Activated CD8-positive, alpha-beta memory T cell treated with anti-CD3 and anti-CD28 coated beads, Interleukin-2, amount 10 ng/mL, durations not matched to agents 7 days and 5 days (primary cell): ENCODE results near the gene ASPM. TPM values are rescaled to one million over a fixed set of nuclear protein-coding genes. Genes with fewer than 3 reads are reported as not detected.
"Not testable (repeated sequence)": the region's sequence is repeated elsewhere in the genome, so short reads cannot be mapped to it uniquely, and the experiment has no call there.

Source experiments
- ATAC-seq: fragments of 150-1000 bp; cut with Tn5 transposase; one replicate; pipeline ENCODE4 v1.10.0; 2021; ENCODE audit warnings: moderate library complexity
- CTCF ChIA-PET: fragments of 350-600 bp; sonication (Branson Sonifier 250); formaldehyde crosslinking; loops from one replicate; lab custom pipeline; 2021; ENCODE audit warnings: antibody characterized with exemption; lab: Charles Lee
- DNase-seq: peaks from one replicate; pipeline ENCODE4 v3.0.0-alpha.2; 2020
- H3K27ac Mint-ChIP-seq: one replicate; pipeline ENCODE4 v1.8.0; 2021; ENCODE audit warnings: mild to moderate bottlenecking, mixed read lengths
- H3K27me3 Mint-ChIP-seq: one replicate; pipeline ENCODE4 v1.8.0; 2021; ENCODE audit warnings: mixed read lengths
- H3K36me3 Mint-ChIP-seq: one replicate; pipeline ENCODE4 v1.8.0; 2021; ENCODE audit warnings: mild to moderate bottlenecking, mixed read lengths
- H3K4me1 Mint-ChIP-seq: one replicate; pipeline ENCODE4 v1.8.0; 2021; ENCODE audit warnings: mixed read lengths
- H3K4me3 Mint-ChIP-seq: one replicate; pipeline ENCODE4 v1.8.0; 2021; ENCODE audit warnings: mild to moderate bottlenecking, moderate library complexity, mixed read lengths
- H3K9me3 Mint-ChIP-seq: one replicate; pipeline ENCODE4 v1.8.0; 2022; ENCODE audit warnings: low read depth, mixed read lengths
- total RNA-seq, 2 experiments: library from RNA; stranded (reverse); gene quantifications; one replicate each; pipeline ENCODE4 v1.2.3, GENCODE V29; 2021

The ASPM gene
- total RNA-seq, 2 experiments from 2014 or later: 73.8 to 91.3 TPM

DNA sequence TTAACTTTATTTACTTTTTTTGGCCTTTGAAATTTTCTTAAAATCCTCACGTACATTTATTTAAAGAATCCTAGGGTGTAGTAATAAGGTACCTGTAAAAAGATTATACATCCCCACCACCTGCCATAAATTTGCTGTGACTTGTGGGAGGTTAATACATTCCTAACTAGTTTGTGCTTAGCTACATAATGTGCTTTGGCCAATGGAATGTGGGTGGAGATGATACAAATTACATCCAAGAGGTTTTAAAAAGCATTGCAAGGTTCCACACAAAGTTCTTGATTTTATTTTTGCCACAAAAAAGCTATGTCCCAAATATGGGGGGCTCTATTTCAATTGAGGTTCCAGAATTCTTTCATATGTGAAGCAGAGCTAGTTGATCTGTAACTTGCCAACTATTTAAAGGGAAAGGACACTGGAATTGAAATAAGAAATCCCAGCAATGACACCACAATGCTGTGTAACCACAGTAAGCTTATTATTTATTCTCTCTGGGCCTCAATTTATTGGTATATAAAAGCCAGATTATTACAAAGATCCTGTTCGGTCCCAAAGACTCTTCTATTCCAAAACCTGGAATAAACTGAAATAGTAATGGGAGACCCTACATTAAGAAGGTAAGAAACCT is 15.7 kb downstream of the ASPM start:
- DNase-seq (no peak), ATAC-seq (no peak)
- Mint-ChIP-seq H3K27ac (no peak overlapping the region), H3K36me3 (peaks cover 59% of the 10 kb centered on the region), H3K4me3 (no peak overlapping the region), H3K9me3 (no peaks in the 10 kb centered on the region), H3K4me1 (peaks cover 3% of the 10 kb centered on the region), H3K27me3 (no peaks in the 10 kb centered on the region)
- CTCF ChIA-PET: interaction anchor here (1.5 kb wide), 1 partner anchor 12 kb away, joined by 6 read pairs; no protein-coding TSS in a partner anchor

DNA sequence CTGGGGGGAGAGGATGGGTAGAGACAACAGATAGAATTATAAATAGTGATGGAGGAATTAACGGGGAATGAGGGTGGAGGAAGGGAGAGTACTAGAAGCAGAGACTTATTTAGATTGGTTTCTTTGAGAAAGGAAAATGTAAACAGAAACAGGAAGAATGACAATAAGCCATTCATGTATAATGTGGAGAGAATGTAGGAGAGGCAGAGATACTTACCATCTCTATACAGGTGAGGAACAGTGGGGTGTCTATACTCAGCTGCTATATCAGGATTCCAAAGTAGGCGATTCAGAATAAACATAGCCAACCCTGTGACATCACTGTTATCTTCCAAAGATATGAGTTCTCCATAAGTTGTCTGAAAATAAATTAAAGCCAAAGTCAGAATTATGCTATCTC is 16.8 kb downstream of the ASPM start:
- no peak overlapping the region for H3K27ac Mint-ChIP-seq
- H3K27me3 Mint-ChIP-seq: no peaks in the 10 kb centered on the region
- H3K36me3 Mint-ChIP-seq: peaks cover 58% of the 10 kb centered on the region
- H3K9me3 Mint-ChIP-seq: no peaks in the 10 kb centered on the region
- DNase-seq (no peak), ATAC-seq (no peak)
- CTCF ChIA-PET: no interaction called here
- H3K4me1 Mint-ChIP-seq: peaks cover 3% of the 10 kb centered on the region
- H3K4me3 Mint-ChIP-seq: no peak overlapping the region

DNA sequence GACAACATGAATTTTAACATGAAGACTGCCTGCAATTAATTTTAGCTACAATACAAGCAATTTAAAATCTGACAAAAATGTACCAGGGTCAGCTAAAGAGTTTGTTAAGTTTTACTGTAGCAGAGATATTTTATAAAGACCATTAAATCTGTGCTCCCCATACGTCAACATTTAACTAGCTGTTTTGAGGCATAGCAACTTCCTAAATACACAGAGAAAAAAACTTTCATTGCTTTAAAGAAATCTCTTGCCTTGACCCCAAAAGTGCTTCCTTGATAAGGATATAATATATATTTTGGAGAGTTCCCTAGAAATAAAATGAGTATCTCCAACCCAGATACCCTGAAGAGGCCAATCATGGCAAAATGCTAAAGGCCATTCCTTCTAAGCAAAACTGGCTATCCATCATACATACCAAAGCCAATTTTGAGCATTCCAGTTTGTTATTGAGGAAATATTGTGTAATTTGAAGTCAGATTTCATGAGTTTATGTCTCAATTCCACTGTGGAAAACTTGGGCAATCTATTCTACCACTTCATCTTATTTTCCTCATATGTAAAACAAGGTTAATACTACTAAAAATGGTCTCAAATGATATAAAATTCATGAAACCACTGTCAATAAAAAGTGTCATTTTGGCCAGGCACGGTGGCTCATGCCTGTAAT is 19.1 kb downstream of the ASPM start:
- DNase-seq: no peak
- no peaks in the 10 kb centered on the region for H3K27me3 Mint-ChIP-seq
- no peak overlapping the region for H3K4me3 Mint-ChIP-seq
- H3K36me3 Mint-ChIP-seq: peaks cover 53% of the 10 kb centered on the region
- CTCF ChIA-PET: no interaction called here
- H3K4me1 Mint-ChIP-seq: peaks cover 3% of the 10 kb centered on the region
- ATAC-seq: no peak
- H3K27ac Mint-ChIP-seq: no peak overlapping the region
- no peaks in the 10 kb centered on the region for H3K9me3 Mint-ChIP-seq

- H3K4me1 Mint-ChIP-seq: peaks cover 3% of the 10 kb centered on the region
Observed at GRCh38 chr1:197126691-197127090, 19.8 kb downstream of the ASPM start.

DNA sequence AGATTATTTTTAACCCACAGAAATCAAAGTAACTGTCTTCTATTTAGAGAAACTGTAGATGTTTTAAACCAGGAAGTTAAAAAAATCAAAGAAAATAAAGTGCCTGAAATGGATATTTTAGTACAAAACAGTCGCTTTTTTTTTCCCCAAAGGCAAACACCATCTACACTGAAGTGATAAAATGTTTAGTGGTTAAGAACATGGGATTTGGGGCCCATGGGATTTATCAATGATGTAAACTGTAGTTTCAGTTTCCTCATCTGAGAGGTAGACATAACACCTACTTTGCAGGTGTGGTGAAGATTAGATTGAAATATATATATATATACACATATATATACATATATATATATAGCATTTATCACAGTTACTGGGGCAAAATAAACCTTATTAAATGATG is 22.1 kb downstream of the ASPM start:
- DNase-seq: no peak
- Mint-ChIP-seq H3K4me1 (no peaks in the 10 kb centered on the region), H3K4me3 (no peak overlapping the region), H3K36me3 (peaks cover 57% of the 10 kb centered on the region), H3K27me3 (no peaks in the 10 kb centered on the region), H3K9me3 (no peaks in the 10 kb centered on the region), H3K27ac (no peak overlapping the region)
- CTCF ChIA-PET: no interaction called here
- no peak for ATAC-seq

More at GRCh38 chr1:197126691-197127090, 19.8 kb downstream of the ASPM start:
- Mint-ChIP-seq H3K27ac (no peak overlapping the region), H3K4me3 (no peak overlapping the region), H3K9me3 (no peaks in the 10 kb centered on the region), H3K27me3 (no peaks in the 10 kb centered on the region), H3K36me3 (peaks cover 57% of the 10 kb centered on the region)
- ATAC-seq: no peak
- CTCF ChIA-PET: no interaction called here
- DNase-seq: no peak

GRCh38 chr1:197116156-197116555 is 30.3 kb downstream of the ASPM start:
- CTCF ChIA-PET: interaction anchor here (1.2 kb wide), 1 partner anchor 12 kb away, joined by 3 read pairs; no protein-coding TSS in a partner anchor
- no peaks in the 10 kb centered on the region for H3K27me3 Mint-ChIP-seq
- H3K36me3 Mint-ChIP-seq: peaks cover 70% of the 10 kb centered on the region
- no peak for DNase-seq
- H3K4me3 Mint-ChIP-seq: no peak overlapping the region
- H3K9me3 Mint-ChIP-seq: no peaks in the 10 kb centered on the region
- no peak for ATAC-seq
- H3K4me1 Mint-ChIP-seq: no peaks in the 10 kb centered on the region
- H3K27ac Mint-ChIP-seq: no peak overlapping the region

DNA sequence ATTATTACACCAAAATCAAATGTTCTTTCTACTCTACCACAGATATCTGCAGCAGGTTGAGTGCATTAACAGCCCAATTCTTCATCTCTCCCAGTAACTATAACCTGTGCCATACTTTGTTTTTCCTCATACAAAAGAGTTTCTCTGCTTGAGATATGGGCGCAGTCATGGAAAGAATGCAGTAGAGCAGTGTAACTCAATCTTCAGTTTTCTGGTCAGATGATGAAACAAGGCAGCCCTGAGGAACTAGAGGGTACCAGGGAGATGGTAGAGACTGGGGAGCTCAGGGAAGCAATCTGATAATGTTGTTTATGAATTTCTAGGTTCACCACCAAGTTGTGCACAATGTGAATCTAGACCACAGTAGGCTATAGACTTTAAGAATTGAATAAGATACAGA is 39.6 kb downstream of the ASPM start:
- ATAC-seq (no peak), DNase-seq (no peak)
- H3K36me3 Mint-ChIP-seq: peaks cover 81% of the 10 kb centered on the region
- H3K4me1 Mint-ChIP-seq: peaks cover 3% of the 10 kb centered on the region
- no peaks in the 10 kb centered on the region for H3K9me3 Mint-ChIP-seq
- no peaks in the 10 kb centered on the region for H3K27me3 Mint-ChIP-seq
- H3K4me3 Mint-ChIP-seq: no peak overlapping the region
- CTCF ChIA-PET: interaction anchor here (1.5 kb wide), 1 partner anchor 13 kb away, joined by 5 read pairs; no protein-coding TSS in a partner anchor
- no peak overlapping the region for H3K27ac Mint-ChIP-seq

DNA sequence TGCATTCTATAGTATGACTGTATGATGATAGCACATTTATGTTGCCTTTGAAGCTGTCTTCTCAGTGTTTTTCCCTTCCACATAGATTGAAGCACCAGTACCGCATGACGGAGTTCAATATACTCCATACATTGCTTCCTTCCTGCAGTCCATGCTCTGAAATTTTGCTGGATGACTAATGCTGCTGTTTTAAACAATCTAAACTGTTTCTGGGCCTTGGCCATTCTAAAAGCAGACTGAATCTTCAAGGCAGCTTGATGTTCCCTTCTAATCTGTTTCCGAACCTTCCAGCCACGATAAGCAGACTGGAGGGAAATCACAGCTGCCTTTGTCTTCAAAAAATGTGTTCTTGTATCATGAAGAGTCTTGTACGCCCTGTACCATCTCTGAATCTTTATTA is 43.2 kb downstream of the ASPM start:
- Mint-ChIP-seq H3K9me3 (no peaks in the 10 kb centered on the region), H3K4me1 (peaks cover 3% of the 10 kb centered on the region), H3K36me3 (peaks cover 62% of the 10 kb centered on the region), H3K27me3 (no peaks in the 10 kb centered on the region), H3K27ac (no peak overlapping the region), H3K4me3 (no peak overlapping the region)
- ATAC-seq (no peak), DNase-seq (no peak)
- CTCF ChIA-PET: no interaction called here

DNA sequence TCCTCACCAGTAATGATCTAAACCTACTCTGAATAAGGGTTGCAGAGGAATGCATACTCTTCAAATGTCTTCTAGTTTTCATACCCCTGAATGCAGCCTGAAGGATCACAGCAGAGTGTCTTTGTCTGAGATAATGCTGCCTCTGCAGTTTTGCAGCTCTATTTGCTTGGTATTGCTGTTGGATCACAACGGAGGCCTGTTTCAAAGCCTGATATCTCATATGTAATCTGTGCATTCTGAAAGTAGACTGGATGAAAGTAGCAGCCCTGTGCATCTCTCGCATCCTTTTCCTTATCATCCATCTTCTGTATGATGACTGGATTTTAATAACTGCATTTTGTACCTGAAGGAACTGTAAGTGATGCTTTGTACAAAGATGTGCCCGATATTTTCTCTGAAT is 44.5 kb downstream of the ASPM start:
- Mint-ChIP-seq H3K27me3 (no peaks in the 10 kb centered on the region), H3K36me3 (peaks cover 55% of the 10 kb centered on the region), H3K4me3 (no peak overlapping the region), H3K9me3 (no peaks in the 10 kb centered on the region), H3K27ac (no peak overlapping the region), H3K4me1 (no peaks in the 10 kb centered on the region)
- no peak for ATAC-seq
- CTCF ChIA-PET: no interaction called here
- DNase-seq: no peak

- DNase-seq (no peak), ATAC-seq (no peak)
- no peaks in the 10 kb centered on the region for H3K9me3 Mint-ChIP-seq
- peaks cover 50% of the 10 kb centered on the region for H3K36me3 Mint-ChIP-seq
- no peaks in the 10 kb centered on the region for H3K27me3 Mint-ChIP-seq
- no peak overlapping the region for H3K27ac Mint-ChIP-seq
- no peaks in the 10 kb centered on the region for H3K4me1 Mint-ChIP-seq
- CTCF ChIA-PET: interaction anchor here (1.7 kb wide), 1 partner anchor 14 kb away, joined by 5 read pairs; no protein-coding TSS in a partner anchor
- no peak overlapping the region for H3K4me3 Mint-ChIP-seq
Observed at GRCh38 chr1:197100677-197101076, 45.8 kb downstream of the ASPM start.

DNA sequence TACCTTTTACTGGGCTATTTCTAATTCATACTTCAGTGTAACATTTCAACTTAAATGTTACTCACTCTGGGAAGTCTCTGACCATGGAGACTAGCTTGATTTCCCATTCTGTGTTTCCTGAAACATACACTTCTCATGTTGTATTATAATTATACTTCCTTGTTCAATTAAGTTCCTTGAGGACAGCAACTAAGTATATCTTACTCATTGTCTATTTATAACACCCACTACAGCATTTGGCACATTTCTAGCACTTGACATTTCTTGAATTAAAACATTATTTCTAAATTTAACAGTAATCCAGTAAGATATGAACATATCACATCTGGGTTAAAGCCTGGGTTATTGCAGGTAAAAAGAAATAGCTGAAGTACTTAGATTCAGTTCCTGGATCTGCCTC is 47.0 kb downstream of the ASPM start:
- H3K4me3 Mint-ChIP-seq: no peak overlapping the region
- no peaks in the 10 kb centered on the region for H3K4me1 Mint-ChIP-seq
- ATAC-seq: no peak
- H3K27ac Mint-ChIP-seq: no peak overlapping the region
- DNase-seq: no peak
- H3K36me3 Mint-ChIP-seq: peaks cover 52% of the 10 kb centered on the region
- no peaks in the 10 kb centered on the region for H3K9me3 Mint-ChIP-seq
- CTCF ChIA-PET: interaction anchor here (0.6 to 1.7 kb wide), 2 partner anchors 13 to 36 kb away, joined by 3 to 5 read pairs; no protein-coding TSS in a partner anchor
- no peaks in the 10 kb centered on the region for H3K27me3 Mint-ChIP-seq

DNA sequence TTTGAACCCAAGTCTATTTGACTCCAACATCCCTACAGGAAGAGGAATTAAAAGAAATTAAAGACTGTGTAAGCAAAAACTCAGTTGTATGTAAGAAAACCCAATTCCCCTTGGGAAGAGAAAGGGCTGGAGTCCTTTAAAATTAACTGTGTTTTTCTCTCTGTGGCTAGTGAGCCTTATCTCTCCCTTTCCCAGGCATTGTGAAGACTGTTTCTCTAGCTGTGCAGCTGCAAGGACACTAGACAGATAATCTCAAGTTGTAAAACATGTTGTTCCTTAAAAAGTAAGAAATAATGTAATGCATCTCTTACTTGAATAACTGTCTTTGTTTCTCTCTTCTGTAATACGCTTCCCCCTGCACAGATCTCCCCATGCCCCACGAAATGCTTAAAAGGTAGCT is 49.5 kb downstream of the ASPM start:
- H3K9me3 Mint-ChIP-seq, DNase-seq, ATAC-seq, H3K4me3 Mint-ChIP-seq, H3K4me1 Mint-ChIP-seq, H3K27me3 Mint-ChIP-seq, H3K27ac Mint-ChIP-seq, CTCF ChIA-PET: not testable (repeated sequence)
- peaks cover 43% of the 10 kb centered on the region for H3K36me3 Mint-ChIP-seq

- CTCF ChIA-PET: no interaction called here
- Mint-ChIP-seq H3K36me3 (peaks cover 48% of the 10 kb centered on the region), H3K4me3 (no peak overlapping the region), H3K4me1 (no peaks in the 10 kb centered on the region), H3K9me3 (no peaks in the 10 kb centered on the region), H3K27me3 (no peaks in the 10 kb centered on the region), H3K27ac (no peak overlapping the region)
- DNase-seq (no peak), ATAC-seq (no peak)
Observed at GRCh38 chr1:197096137-197096536, 50.3 kb downstream of the ASPM start.
